Measurements from ENCODE around the gene GAS7.
"Not testable (repeated sequence)": the region's sequence is repeated elsewhere in the genome, so short reads cannot be mapped to it uniquely, and the experiment has no call there.

GAS7 gene

DNA sequence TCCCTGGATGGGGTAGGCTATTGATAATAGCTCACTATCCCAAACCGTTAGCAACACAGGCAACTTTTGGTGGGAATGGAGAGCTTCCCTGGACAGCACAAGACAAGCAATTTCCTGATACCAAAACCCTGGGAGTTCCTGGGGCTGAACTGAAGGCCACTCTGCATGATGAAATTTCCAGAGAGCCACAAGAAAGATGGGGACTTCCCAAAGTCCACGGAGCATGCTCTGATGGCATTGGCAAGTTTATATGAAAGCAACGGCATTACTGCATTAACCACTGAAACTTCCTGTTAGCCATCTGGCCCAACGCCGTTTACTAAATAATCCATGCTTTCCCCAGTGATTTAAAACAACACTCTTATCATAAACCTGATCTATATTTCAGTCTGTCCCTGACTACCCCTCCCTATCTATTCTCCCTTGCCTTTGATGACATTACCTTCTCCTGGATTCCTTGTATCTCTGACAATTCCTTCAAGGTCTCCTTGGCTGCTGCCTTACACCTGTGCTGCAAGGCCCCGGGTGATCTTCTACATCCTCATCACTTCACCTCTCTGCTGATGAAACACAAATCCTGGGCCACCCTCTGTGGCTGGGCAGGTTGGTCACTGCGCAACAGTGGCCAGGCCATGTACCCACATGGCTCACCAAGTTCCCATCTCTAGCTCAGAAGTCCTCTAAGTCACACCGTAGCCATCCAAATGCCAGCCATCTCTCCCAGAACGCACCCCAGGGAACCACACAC lies 184.9 kb downstream of the GAS7 start:
- peak; percentile 86 to 94 (median 91) for DNase-seq

DNA sequence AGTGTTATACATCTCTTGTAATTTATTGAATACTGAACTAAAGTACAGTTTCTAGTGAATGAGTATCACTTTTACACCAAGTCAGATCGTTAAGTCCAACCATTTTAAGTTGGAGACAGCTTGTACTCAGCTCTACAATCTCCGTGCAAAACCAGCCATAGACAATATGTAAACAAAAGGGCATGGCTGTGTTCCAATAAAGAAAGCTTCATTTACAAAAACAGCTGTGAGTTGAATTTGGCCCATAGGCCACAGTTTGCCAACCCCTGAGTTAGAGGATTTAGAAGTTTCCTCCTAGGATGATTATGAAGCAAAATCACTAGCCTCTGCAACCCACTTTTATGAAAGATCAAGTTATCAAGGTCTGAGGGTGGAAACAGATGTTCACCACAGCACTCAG lies 187.7 kb downstream of the GAS7 start:
- DNase-seq = no peak

- DNase-seq = no peak
Measured at GRCh38 chr17:10003705-10004104, 194.7 kb downstream of the GAS7 start.

- not testable (repeated sequence) for DNase-seq
Measured at GRCh38 chr17:10002567-10003360, 195.6 kb downstream of the GAS7 start.

- DNase-seq = peak; percentile 49 to 63 (median 53)
Measured at GRCh38 chr17:10001306-10001873, 197.0 kb downstream of the GAS7 start.

DNA sequence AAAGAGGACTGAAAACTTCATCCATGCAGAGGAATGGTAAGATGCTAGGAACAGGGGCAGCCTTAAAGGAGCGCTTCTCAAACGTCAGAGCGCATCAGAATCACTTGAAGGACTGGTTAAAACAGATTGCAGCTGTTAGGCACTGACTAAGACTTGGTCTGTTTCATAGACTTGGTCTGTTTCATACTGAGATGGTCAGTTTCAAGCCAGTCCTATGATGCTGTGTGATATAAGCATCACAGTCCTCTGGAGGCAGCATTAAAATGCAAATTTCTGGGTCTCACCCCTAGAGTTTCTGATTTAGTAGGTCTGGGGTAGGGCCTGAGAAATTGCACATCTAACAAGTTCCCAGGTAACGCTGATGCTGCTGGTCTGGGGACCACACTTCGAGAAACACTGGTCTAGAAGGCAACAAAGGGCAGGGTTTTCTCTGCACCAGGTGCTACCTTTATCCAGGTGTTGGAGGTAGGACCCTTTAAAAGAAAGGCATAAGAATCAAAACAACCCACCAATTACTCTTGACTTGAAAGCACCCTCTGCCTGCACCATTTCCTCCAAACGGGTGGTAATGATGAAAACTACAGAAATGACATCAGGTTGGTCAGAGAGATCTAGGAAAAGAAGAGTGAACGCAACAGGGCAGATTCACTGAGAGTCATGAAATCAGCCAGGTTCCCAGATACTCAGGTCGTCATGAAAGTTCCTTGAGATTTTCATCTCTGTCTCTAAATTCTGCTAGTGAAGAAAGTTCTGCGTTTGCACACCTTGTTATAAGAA lies 198.3 kb downstream of the GAS7 start:
- DNase-seq = no peak

DNA sequence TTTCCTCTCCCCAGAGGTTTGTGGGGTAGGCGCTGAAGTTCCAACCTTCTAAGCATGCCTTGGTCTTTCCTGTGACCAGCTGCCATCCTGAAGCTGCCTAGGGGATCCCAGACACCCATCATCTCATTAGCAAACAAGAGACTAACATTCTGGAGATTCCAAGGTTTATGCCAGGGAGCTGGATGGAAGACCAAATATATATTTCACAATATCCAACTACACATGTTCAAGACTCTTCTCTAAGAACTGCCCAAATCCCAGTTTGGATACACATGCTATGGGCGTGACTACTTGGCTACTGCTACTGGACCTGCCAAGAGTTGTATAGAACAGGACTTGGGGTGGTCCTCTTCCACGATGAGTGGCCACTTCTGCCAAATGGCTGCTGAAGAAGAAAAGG lies 200.3 kb downstream of the GAS7 start:
- DNase-seq = no peak

DNA sequence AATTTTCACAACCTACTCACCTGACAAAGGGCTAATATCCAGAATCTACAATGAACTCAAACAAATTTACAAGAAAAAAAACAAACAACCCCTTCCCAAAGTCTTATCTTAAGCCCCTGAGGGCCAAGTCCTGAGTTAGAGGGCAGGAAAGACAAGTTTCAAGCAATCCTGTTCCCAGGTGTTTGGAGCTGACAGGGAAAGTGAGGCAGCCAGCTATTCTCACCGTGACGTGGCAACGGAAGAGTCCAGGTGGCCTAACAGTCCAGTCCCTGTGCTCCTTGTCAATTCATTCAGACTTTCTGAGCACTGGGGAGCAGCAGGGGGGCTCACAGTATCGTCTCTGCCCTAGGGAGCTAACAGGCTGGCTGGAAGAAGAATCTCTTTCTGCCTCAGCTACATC lies 203.6 kb downstream of the GAS7 start:
- no peak for DNase-seq

- no peak for DNase-seq
Measured at GRCh38 chr17:9991796-9992195, 206.6 kb downstream of the GAS7 start.

DNA sequence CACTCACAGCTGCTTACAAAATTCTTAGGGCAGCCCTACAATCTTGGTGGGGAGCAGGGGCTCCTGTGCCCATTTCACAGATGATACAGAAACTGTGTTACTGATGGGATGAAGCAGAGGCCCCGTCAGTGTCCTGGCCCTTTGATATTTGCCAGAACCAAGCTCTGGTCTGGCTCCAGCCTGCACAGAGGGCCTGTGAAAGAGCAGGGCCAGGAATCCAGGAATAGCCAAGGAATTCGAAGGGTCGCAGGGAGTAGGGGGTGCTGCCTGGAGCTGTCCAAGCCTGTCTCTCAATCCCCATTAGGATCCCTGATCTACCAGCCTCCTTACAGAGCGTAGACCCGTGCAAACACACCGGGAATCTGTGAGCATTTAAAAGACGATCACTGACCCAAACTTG lies 207.1 kb downstream of the GAS7 start:
- DNase-seq = no peak

DNA sequence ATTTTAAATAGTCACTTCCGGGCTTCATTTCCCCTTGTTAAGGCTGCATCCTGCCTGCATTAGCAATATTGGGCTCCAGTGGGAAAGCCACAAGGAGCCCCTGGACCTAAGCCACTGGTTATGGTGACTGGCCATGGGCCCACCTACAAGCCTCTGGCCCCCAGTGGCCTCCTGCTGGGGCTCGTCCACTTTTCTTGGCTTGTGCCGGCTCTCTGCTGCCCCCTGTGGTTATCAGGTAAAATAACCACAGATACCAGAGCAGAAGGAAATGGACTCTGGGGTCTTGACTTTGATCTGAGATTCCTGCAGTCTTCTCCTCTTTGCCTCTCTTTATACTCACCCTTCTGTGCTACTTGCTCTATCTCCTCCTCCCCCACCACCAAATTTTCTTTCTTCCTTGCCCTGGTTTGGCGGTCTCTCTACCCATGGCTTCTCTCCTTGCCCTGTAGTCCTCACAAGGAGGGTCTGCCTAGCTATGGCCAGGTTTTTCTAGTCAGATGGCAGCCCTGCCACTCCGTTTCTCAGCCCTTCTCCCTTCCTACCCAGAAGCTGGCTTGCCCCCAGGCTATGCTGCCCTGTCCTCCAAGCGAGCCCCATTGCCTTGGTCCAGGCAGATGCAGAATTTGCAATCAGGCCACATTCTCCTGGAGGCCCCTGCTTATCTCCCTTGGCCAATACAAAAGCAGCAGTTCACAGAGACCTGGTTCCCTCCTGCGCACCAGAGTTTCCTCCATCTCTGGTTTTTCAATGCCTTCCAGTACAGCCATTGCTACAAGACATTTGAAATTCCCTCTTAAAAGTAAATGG lies 210.4 kb downstream of the GAS7 start:
- peak; percentile 52 to 69 (median 55) for DNase-seq

DNA sequence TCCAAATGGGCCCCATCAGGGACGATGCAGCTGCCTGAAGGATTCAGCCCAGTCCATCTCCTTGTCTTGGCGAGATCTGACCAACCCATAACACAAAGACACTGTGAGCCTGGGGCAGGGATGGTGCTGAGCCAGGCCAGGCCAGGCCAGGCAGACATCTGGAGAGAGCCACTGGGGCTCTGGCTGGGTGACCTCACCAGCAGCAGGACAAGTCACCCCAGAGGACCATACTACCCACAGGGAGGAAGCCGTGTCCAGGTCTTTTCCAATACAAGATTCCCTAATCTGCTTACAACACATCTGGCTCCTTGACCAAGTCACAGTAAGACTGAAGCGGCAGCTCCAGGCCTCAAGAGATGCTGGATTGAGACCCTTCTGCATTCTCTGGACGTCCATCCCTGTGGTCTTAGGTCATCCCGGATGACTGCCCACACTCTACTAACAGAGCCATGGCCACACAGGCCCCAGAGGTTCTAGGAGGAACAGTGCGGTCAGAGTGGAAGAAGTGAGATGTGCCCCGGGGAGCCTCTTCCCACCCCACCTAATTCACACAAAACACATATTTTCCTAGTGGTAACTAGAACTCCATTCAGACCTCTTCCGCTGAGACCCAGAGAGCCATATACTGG lies 211.5 kb downstream of the GAS7 start:
- no peak for DNase-seq

DNA sequence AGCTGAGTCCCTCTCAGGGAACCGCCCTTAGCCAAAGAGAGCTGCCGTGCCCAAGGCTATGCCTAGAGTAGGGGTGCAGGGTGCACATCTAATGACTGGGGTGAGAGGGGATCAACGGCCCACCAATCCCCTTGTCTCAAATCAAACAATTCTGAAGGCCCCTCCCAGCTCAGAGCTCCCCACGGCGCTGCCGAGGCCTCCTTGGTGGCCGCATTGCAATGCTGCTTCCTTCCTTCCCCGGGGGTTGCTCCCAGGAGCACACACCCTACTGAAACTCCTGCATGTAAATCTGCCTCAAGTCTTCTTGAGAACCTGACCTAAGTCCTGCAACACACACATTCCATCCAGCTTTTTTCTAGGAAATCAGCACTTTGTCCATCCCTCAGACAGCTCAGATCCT lies 212.8 kb downstream of the GAS7 start:
- no peak for DNase-seq

GRCh38 chr17:9984768-9985167 lies 213.6 kb downstream of the GAS7 start:
- DNase-seq = no peak

DNA sequence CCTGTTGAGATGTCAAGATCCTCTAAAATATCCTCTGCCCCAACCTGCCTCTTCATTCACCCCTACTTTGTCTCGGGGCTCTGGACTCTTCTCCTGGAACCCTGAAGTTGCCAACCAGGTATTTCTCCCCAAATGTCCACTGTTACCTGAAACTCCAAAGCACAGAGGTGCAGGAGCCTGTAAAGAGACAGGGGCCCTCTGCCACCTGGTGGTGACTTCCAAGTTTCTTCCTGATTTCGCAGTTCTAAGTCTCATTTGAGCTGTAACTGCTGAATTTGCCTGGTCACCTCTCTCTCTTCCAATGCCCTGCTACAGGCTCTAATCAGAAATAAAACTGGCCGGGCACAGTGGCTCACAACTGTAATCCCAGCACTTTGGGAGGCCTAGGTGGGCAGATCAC lies 216.2 kb downstream of the GAS7 start:
- DNase-seq = no peak

DNA sequence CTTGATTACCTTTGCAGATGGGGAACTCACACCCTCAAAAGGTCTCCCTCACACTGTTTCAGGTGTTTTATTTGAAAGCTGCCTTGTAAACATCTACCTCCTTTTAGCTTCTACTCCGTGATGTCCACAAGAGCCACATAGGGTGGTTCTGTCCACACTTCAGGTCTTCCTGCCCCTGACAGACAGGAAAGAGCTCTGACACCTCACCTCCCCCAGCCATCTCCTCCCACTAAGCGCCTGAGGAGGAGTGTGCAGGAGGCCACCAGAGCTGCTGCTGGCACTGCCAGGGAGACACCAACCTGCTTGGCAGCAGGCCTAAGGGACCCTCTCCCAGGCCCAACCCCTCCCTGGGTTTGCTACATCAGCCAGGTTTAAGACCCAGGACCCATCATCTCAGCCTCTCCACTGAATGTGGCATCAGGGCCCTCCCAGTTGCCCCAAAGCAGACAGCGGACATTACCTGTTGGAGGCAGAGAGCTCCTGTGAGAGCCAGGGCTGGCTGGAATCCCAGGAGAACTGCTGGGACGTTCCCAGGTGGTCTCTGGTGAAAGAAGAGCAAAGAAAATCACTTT lies 217.0 kb downstream of the GAS7 start:
- no peak for DNase-seq

DNA sequence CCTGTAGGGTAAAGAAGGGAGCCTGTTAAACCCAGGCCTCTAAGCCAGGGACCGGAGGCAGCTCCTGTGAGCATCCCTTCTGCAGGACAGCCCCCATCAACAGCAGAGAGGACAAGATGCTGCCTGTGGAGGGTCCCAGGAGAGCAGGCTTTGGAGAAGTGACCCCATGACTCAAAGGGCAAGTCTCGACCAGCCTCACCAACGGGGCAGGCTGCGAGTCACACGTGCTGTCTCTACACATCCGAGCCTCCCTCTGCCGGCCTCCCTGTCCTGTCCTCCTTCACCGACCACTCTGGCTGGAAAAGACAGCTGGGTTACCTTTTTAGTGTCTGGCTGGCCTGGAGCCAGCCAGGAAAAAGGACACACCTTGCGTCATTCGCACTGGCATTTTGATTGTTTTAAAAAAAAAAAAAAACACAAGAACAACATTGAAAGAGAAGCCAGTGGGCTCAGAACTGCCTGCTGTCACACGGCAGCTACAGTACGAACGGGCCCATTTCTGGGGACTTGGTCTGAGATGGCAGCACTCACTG lies 218.9 kb downstream of the GAS7 start:
- peak in 1 of 3 donors; percentile 25 for DNase-seq

DNA sequence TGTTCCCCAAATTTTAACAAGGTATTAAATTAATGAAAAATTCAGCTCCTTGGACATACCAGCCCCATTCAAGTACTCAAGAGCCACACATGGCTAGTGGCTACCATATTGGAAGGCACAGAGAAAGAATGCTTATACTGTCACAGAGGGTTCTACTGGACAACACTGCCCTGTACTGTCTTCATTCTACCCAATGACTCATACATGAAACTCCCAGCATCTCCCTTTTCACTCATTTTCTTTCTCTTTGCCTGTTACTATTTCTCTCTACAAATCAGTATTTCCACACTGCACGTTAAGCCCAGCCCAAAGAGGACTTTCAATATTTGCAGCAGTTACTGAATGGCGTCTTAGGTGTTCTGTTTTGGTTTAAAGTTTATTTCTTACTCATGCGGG lies 221.2 kb downstream of the GAS7 start:
- peak in 2 of 3 donors; percentile 47 to 65 for DNase-seq

DNA sequence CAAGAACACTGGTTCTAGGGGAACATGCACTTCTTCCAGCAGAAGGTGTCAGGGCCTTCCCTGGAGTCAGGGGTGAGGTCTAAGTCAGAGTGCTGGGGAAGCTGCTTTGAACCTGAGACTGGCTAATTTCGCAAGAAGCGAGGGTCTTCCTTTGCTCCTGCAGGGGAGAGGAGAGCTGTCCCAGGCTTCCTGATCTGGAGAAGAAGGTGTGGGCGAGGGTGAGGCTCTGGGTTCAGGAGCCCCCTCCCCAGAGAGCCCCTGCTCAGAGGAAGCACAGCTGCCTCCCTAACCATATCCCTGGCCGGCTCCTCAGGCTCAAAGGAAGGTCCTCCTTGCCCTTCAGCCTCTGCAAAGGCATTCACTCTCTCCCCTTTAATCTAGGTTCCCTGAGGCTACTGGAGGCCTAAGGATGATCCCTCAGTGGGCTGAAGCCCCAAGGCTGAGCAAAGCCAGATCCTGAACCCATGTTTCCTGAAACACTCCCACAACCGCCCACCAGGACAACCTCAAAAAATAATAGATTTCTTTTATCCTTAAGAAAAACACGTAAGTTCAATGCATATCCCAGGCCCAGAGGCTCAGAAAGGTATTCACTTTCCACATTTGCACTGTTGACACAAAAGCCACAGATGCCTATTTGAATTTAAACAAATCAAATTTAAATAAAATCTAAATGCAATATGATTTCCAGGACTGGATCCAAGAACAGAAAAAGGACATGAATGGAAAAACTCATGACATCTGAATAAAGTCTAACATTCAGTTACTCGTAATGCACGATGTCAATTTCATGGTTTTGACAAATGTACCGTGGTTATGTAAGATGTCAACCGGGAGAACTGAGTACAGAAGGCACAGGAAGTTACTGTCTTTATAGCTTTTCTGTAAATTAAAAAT lies 221.9 kb downstream of the GAS7 start:
- DNase-seq = peak in 1 of 3 donors; percentile 25

Measured in suppressor macrophage treated with lipopolysaccharide for 1 hour (primary cell).